GM21825 (cell line): ENCODE results near the gene GSTCD.
"Not testable (repeated sequence)": the region's sequence is repeated elsewhere in the genome, so short reads cannot be mapped to it uniquely, and the experiment has no call there.

Experiments used
- ATAC-seq: cut with Tn5 transposase; IDR thresholded peaks from one replicate; pipeline ENCODE4 v1.9.1; 2021; ENCODE audit warnings: mild to moderate bottlenecking, moderate library complexity; ENCODE audit not compliant: unreplicated experiment

GSTCD gene

DNA sequence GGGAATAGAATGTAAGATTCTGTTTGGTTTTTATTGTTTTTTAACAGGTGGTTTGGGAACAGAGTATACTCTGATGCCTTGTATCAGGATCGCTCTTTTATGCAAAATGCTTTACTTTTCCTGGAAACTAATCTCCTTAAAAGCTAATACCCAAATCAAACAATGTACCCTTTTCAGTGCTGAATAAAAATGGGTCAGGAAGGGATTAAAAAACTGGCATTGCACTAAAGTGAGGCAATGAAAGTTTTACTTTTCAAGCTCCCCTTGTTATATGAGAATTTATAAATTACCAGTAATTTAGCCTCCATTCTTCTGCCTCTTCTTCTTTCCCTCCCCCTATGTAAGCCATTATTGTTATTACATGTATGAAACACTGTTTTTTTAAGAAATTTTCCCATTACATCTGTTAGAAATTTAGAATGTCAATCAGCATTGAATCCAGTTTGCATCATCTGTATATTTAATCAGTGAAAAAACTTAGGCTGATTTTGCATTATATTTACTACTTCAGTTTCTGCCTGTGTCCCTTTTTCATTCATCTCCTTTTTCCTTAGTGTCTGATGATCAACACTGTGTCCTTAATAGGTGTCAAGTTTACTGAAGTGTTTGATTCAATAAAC is 97.0 kb downstream of the GSTCD start:
- no peak for ATAC-seq

DNA sequence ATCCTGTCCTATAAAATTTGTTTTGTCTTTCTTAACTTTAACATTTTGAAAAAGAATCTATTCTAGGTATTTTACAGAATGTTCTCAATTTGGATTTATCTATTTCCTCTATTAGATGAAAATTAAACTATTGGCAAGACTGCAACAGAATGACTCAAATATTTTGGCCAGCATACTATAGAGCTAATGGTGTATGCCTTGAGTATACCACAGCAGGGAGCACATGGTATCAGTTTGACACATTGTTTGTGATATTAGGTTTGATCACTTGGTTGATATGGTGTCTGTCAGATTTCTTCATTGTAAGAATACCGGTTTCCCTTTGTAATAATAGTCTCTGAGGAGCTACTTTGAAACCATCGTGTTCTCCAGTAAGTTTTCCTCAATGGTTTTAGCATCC is 98.9 kb downstream of the GSTCD start:
- ATAC-seq = no peak

DNA sequence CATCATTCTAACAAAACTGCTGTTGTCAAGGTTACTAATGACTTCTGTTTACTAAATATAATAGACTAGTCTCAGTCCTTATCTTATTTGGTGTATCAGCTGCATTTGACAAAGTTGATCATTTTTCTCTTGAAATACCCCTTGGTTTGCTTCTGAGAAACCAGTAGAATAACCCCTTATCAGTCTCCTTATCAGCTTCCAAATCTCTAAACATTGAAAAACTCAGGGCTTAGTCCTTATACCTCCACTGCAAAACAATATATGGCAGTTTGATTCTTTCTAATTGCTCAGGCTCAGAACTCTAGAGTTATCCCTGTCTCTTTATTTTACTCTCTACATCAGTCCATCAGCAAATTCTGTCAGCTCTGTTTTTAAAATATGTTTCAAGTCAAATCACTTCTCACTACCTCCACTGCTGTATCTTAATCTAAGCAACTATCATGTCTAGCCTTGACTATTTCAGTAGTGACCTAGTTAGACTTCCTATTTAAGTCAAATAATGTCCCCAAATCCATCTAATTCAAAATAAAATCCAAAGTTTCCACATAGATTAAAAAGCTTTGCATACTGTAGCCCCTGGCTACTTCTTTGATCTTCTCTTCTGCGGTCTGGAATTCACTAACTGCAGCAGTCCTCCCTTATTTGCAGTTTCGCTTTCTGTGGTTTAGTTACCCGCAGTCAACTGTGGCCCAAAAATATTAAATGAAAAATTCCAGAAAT is 99.6 kb downstream of the GSTCD start:
- ATAC-seq = no peak

DNA sequence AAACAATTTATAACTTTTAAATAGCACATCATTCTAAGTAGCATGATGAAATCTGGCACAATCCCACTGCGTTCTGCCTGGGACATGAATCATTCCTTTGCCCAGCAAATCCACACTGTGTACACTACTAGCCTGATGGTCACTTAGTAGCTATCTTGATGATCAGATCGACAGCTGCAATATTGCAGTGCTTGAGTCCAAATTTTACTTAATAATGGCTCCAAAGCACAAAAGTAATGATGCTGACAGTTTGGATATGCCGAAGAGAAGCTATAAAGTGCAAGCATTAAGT is 100.1 kb downstream of the GSTCD start:
- ATAC-seq = no peak

DNA sequence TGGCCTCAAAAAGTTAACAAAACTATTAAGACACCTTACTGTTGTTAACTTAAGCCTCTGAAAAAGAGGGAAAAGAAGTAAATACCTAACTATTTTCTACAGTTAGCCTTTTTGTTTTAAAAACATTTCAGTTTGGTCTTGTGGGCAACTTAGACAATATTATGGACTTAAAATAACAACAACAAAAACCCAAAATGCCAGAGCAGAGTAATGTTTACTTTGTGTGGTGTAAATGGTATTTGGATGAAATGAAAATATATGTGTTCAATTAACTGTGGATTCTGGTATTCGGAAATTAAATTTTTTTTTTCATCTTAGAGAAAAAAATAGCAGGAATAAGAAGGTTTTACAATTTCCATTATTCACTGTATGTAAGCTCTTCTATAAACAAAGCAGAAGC is 107.1 kb downstream of the GSTCD start:
- no peak for ATAC-seq

DNA sequence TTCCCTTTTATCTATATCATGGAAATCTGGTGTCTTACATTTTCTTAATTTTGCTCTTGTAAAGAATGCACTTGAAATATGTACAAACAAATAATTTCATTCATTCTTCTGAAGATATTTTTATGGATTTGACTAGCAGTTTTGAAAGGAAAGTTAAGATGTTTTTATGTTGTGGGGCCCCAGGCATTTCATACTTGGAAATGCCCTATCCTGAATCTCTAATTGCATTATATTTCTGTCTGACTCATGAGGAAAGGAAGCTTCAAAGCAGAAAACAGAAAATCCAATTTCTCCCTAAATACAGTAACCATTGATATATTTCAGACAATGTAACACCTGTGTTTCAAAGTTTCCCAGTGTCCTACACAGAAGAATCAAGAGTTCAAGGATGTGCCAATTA is 113.5 kb downstream of the GSTCD start:
- no peak for ATAC-seq

DNA sequence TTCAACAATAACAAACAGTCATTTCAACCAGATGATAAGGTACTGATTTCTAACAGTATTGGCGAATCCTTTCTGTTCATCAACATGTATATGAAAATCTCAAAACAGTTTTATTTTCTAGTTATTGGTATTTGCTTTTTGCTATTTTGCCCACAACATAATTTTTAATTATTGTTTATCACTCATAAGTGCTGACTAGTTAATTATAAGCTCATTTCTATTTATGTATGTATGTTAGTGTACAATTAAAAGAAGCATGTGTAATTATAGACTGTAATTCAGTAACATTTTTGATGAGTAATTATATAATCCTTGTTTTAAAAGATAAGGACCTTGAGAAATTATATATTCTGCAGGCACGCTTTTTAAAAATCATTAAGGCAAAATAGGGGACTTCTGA is 119.5 kb downstream of the GSTCD start:
- no peak for ATAC-seq

DNA sequence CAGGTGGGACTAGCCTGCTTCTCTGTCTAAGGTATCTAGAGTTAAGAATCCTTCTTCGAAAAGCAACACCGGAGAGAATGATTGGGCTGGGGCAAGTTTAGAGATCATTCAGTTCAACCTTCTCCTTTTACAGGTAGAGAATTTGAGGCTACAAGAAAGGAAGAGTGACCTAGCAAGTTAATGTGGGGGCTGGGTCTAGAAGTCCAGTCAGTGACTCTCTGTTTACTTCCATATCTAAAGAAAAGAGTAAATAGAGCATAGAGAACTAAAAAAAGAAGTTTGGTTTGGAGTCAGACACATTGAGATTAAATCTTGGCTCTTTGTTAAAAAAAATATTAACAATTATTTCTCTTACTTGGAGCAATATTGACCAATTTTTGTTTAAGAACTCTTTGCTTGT is 122.6 kb downstream of the GSTCD start:
- no peak for ATAC-seq

DNA sequence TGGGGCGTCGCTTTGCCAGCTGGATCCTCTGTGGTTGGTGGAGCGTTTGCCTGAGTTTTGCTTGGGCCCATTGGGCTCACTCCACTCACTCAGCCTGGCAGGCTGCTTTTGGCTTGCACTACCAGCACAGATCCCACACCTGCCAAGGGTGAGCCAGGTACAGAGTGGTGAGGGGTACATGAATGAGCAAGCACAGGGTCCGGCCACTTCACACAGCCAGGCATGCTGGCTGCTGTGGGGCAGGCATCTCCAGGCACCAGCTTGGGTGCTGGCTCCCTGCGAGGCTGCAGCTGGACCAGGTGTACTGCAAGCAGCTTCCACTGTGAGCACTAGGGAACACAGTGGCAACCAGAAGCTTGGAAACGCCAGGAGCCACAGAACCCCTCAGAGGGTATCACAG is 126.6 kb downstream of the GSTCD start:
- ATAC-seq = no peak

DNA sequence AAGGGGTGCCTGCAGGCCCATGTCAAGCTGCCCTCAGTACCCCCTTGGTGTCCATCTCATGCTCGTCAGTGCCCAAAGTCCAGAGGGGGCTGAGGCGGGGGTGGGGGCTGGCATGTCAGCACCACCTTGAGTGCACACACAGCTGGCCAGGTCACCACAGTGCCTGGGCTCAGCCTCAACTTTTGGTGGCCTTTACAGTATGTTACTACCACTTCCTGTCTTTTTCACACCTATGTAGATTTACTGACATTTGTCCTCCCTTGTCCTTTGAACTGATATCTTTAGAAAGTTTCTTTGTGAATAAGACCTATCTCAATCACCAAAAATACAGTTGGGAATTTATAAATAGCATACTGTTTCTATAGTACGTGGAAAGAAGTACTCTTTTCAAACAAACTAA is 128.0 kb downstream of the GSTCD start:
- ATAC-seq = no peak

DNA sequence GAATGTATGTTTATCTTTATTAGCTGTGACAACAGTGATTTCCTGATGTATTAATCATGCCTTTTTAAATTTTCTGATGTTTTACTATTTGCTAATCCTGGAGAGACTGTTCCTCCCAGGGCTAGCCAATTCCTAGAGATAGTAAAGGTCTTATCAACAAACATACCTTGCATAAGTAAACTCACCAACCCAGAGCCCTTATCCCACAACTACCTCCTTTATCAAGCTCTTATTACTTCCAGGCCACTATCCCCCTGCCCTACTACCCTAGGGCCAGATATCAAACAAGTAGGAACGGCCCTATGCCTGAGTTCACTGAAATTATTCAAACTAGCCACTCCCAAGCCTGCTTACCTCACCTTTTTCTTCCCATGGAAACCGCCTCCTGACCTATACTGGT is 128.5 kb downstream of the GSTCD start:
- no peak for ATAC-seq

DNA sequence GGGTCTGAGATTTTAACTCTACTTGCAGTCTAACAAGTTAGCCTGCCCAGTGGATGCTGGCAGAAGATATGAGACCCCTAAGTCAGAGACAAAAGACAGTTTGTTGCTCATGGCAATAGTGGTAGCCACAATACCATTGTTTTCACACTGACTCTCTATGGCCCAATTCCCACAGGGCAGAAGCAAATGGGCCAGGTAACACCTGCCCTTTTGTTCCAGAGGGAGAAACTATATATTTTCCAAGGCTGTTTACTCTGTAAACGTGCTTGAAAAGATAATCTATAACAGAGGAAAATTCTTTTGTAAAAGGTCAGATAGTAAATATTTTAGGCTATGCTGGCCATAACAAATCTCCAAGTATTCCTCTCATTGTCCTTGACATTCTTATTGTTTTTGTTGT is 129.5 kb downstream of the GSTCD start:
- no peak for ATAC-seq

DNA sequence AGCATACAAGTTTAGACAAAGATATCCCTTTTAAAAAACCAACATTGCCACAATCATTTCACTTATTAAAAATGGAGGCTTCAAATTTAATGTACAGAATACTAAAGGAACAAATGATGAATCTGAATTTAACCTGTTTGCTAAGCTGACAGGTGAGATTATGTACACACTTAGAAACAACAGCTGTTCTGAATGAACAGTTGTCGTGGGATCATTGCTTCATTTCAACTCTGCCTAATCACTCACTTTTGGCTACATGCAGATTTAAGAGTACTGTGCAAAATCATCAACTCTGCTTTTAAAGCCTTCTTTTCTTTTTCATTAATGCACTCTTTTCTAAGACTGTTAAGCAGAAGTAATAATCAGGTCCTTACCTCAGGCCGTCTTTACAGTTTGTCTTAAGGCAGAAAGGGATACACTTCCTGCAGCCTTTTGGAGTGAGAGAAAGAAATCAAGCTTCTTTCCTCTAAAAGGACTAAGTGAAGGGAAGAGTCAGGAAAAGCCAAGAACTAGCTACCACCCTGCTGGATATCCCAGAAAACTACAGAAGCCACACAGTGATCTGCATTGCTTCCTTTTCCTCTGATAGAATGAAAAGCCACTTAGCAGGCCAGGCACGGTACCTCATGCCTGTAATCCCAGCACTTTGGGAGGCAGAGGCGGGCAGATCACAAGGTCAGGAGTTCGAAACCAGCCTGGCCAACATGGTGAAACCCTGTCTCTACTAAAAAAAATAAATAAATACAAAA is 132.0 kb downstream of the GSTCD start:
- no peak for ATAC-seq

DNA sequence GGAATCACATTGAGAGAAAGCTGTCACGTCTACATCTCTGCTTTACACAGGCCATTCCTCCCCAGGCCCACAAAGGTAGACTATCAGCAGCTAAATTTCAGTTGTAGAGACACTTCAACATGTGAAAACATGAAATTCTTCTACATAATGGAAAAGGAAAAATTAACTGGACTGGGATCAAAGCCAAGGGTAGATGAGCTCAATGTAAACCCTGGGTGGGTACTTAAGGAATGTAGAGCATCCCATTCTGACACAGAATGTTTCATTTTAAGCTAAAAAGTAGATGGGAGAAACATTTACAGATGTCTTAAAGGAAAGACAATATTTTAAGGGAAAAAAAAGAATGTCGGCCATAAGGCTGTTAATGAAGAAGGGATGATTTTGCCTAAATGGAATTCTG is 135.4 kb downstream of the GSTCD start:
- ATAC-seq = no peak

DNA sequence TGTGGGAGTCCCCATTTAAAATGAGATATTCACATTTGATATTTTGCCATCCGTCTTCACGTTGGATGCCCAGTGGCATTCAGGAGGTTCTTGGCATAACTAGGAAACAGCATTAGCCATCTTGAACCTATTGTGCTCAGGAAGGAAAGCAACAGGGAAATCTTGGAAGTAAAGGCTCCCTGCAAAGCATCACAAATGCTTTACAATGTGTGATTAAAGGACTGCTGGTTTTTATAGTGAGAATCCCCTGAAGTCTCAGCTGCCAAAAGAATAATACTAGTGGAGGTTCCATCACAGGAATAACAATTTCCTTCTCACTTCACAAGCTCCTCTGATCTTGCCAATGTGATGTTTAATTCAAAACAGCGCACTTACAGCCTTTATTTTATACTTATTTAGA is 137.0 kb downstream of the GSTCD start:
- ATAC-seq = no peak

DNA sequence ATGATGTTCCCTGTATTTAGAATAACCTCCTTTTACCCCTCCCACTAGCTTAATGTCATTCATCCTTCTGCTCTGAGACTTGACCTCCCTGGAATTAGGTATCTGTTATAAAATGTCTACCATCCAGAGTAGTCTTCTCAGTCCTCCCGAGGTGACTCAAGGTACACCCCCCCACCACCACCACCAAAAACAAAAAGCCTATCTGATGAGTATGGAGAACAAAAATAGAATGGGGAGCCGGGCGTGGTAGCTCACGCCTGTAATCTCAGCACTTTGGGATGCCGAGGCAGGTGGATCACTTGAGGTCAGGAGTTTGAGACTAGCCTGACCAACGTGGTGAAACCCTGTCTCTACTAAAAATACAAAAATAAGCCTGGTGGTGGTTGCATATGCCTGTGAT is 139.8 kb downstream of the GSTCD start:
- not testable (repeated sequence) for ATAC-seq

DNA sequence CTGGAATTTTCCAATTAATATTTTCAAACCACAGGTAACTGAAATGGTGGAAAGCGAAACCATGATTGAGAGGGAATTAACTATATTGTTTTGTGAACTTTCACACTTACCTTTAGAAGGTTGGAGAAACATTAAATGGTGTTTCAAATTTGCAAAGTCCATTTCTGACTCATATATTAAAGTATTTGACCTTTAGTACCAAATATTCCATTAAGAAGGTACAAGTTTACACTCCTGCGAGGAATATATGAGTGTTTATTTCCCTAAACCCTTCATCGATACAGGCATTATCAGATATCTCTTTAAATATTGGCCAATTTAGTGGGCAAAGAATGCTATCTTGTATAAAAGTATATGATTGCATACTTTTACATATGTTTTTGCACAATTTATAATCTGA is 142.6 kb downstream of the GSTCD start:
- no peak for ATAC-seq

DNA sequence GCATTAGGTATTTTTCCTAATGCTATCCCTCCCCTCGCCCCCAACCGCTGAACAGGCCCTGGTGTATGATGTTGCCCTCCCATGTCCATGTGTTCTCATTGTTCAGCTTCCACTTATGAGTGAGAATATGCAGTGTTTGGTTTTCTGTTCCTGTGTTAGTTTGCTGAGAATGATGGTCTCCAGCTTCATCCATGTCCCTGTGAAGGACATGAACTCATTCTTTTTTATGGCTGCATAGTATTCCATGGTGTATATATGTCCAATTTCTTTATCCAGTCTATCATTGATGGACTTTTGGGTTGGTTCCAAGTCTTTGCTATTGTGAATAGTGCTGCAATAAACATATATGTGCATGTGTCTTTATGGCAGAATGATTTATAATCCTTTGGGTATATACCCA is 143.6 kb downstream of the GSTCD start:
- ATAC-seq = not testable (repeated sequence)

DNA sequence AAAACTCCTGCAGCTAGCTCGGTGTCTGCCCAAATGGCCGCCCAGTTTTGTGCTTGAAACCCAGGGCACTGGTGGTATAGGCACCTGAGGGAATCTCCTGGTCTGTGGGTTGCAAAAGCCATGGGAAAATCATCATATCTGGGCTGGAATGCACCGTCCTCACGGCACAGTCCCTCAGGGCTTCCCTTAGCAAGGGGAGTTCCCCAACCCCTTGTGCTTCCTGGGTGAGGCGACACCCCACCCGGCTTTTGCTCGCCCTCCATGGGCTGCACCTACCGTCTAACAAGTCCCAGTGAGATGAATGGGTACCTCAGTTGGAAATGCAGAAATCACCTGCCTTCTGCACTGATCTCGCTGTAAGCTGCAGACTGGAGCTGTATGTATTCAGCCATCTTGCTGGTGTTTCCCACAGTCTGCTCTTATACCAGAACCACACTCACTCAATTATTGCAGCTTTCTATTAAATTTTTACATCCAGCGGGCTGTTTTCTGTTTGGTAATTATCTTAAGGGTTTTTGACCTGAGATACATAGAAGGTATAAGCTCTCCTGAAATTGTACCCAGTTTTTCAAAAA is 150.0 kb downstream of the GSTCD start:
- ATAC-seq = no peak

DNA sequence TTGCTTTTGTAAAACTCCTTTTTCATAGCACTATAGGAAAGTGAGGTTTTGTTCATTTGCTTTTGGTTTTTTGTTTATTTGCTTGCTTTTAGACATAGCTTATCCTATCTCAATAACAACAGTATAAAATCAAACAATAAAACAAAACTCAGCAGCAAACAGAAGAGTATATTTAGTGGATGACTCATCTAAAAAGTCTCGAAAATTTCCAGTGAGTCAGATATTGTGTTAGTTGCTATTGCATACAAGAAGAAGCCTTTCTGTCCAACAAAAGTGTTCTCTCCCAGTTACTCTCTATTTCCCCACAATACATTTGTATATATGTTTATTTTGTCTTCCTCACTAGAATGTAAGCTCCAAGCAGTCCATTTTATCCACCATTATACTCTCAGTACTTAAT is 150.6 kb downstream of the GSTCD start:
- no peak for ATAC-seq

DNA sequence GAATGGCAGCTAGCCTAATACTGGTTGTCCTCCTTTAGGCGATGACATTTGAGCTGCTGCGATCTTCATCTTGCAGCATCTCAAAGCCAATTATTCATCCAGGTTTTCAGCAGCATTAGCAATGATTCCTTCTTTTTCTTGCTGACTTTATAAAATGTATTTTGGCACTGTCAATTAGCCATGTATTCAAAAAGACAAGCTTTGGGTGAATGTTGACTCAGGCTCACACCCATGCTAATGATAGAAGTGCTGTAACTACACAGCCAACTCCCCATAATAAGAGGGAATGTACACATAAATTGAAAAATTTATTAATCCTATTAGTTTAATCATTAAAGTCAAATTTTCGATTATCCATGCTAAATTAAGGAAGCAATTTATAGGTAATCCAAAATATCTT is 162.4 kb downstream of the GSTCD start:
- no peak for ATAC-seq

DNA sequence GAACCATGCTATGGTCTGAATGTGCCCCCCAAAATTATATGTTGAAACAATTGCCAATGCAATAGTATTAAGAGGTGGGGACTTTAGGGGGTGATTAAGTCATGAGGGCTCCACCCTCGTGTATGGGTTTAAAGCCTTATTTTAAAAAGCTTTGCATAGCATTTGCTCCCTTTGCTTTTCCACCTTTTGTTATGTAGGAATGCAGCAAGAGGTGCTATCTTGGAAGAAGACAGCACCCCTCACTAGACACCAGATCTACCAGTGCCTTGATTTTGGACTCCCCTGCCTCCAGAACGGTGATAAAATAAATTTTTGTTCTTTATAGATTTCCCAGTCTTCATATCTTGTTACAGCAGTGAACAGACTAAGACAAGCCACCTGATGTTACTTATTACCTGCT is 163.4 kb downstream of the GSTCD start:
- ATAC-seq = no peak
